Measurements from ENCODE around the gene CPXM1.

GRCh38 chr20:2747676-2748235 is 52.7 kb downstream of the CPXM1 start:
- TF ChIP-seq CTCF (IDR thresholded peaks at IDR 0.05) (no peak), POLR2AphosphoS5 (IDR thresholded peaks at IDR 0.05) (no peak), POLR2A (IDR thresholded peaks at IDR 0.05) (no peak)

Data from prostate gland (tissue), 2 donors.